Measurements from ENCODE around the gene MCCC1. TPM values are rescaled to one million over a fixed set of nuclear protein-coding genes. Genes with fewer than 3 reads are reported as not detected.

The MCCC1 gene
- total RNA-seq, 1 donor from 2014 or later = 26.0 TPM

- TF ChIP-seq CTCF (conservative IDR thresholded peaks at IDR 0.05; ENCODE audit: low read depth, low read length) = no peak
- no peak for DNase-seq (ENCODE audit: low read depth)
- no peak overlapping the region for H3K4me3 ChIP-seq (ENCODE audit: low read depth, low read length)
These were observed 115.4 kb downstream of the MCCC1 start for GRCh38 chr3:182983876-182984275.

GRCh38 chr3:182981038-182981380 lies 118.3 kb downstream of the MCCC1 start:
- TF ChIP-seq CTCF (conservative IDR thresholded peaks at IDR 0.05; ENCODE audit: low read depth, low read length) = no peak
- H3K4me3 ChIP-seq (ENCODE audit: low read depth, low read length) = peak overlapping the region; percentile 79
- DNase-seq (ENCODE audit: low read depth) = no peak

DNA sequence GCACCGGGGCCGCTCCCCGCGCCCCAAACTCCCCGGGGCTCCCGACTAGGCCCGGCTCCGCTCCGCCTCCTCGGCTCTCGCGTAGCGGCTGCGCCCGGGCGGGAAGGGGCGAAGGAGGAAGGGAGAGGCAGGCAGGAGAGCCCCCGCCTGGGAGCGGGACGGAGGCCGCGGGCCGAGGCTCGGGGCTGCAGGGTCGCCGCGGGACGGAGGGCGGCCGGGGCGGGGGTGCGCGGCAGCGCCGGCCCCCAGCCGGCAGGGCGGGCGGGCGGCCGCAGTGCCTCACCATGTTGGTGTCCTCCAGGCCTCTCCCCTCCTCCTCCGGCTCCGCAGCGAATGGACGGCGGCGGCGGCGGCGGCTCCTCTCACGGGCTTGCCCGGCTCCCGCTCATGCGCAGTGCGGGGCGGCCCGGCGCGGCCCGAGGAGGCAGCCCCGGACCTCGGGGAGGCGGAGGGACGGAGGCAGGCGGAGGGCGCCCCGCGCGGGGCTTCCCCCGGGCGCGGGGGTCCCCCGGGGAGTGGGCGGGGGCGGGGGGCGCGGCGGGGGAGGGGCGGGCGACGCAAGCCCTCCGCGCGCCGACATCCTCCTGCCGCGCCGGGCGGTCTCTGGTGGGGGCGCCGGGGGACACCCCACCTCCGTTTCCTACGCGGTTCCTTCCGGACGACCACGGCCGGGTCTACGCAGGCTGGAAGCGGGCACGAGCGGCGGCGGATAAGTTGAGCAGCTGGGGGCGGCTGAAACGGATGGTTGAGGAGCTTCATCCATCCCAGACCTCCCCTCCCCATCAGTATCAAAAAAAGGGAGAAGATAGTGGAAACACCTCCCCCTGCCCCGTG lies 118.9 kb downstream of the MCCC1 start, which contains the start of gene DCUN1D1:
DCUN1D1 (minus strand) TSS at position 335 of the 834 bp plus-strand sequence; CDS start at position 286, 49 bp downstream.
- peak within 1 kb of the TSS; percentile 79 for H3K4me3 ChIP-seq (ENCODE audit: low read depth, low read length)
- no peak for TF ChIP-seq CTCF (conservative IDR thresholded peaks at IDR 0.05; ENCODE audit: low read depth, low read length)
- no peak for DNase-seq (ENCODE audit: low read depth)

- TF ChIP-seq CTCF (conservative IDR thresholded peaks at IDR 0.05; ENCODE audit: low read depth, low read length) = no peak
- DNase-seq (ENCODE audit: low read depth) = no peak
- H3K4me3 ChIP-seq (ENCODE audit: low read depth, low read length) = peak overlapping the region; percentile 79
These were observed 119.6 kb downstream of the MCCC1 start for GRCh38 chr3:182979674-182980191.

DNA sequence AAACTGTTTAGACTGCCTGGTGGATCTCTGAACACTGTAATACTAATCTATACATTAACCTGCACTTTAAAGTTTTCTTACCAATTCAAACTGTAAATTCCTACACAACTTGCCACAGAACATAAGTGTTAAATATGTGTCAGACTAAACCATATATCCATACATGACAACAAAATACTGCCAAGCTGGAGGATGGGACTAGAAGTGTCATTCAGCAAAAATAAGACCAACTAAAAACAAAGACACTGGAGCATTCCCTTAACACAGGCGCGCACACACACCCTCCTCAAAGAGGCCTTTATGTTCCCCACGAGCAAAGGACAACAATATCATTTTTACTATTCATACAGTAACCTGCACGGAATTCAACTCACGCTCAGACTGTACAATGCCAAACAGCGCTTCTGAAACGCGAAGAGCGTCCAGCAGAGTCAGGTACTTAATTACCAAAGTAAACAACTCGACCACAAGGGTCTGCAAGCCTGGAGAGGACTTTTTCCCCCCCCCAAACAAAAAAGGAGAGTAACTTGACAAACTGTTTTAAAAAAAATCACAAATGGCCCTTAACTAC lies 120.1 kb downstream of the MCCC1 start:
- TF ChIP-seq CTCF (conservative IDR thresholded peaks at IDR 0.05; ENCODE audit: low read depth, low read length) = no peak
- no peak for DNase-seq (ENCODE audit: low read depth)
- H3K4me3 ChIP-seq (ENCODE audit: low read depth, low read length) = peak overlapping the region; percentile 79

DNA sequence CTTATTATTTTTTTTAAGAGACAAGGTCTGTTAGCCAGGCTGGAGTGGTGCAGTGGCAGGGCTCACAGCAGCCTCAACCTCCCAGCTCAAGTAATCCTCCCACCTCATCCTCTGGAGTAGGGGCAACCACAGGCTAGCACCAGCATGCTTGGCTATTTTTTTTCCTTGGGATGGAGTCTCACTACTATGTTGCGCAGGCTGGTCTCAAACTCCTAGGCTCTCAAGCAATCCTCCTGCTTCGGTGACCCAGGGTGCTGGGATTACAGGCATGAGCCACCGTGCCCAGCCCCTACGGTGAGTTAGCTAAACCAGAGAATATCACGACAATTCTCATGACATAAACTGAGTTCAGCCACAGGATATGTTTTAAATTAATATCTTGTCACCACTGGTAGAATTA lies 120.9 kb downstream of the MCCC1 start:
- H3K4me3 ChIP-seq (ENCODE audit: low read depth, low read length) = peak overlapping the region; percentile 79
- no peak for TF ChIP-seq CTCF (conservative IDR thresholded peaks at IDR 0.05; ENCODE audit: low read depth, low read length)
- DNase-seq (ENCODE audit: low read depth) = no peak
